H9 (cell line): ENCODE results near the gene RAC2. TPM values are rescaled to one million over a fixed set of nuclear protein-coding genes. Genes with fewer than 3 reads are reported as not detected.

Experiments
- DNase-seq: peaks from one replicate; pipeline ENCODE4 v3.0.0-alpha.2; 2017
- H2AFZ ChIP-seq: one replicate; pipeline ENCODE4 v1.6.1; 2013; ENCODE audit warnings: mild to moderate bottlenecking, low read length, control low read depth, moderate library complexity
- H2AK5ac ChIP-seq: 2 replicates; pipeline ENCODE4 v1.6.1; 2013; ENCODE audit warnings: low read length, control low read depth, mixed read lengths; ENCODE audit not compliant: insufficient read length
- H2BK120ac ChIP-seq: one replicate; pipeline ENCODE4 v1.6.1; 2013; ENCODE audit warnings: low read depth, mild to moderate bottlenecking, low read length, control low read depth, inconsistent platforms; ENCODE audit not compliant: poor library complexity, severe bottlenecking
- H2BK12ac ChIP-seq: 2 replicates; pipeline ENCODE4 v1.6.1; 2013; ENCODE audit warnings: low read length, control low read depth, mixed read lengths, low read depth; ENCODE audit not compliant: insufficient read length
- H2BK15ac ChIP-seq: 2 replicates; pipeline ENCODE4 v1.6.1; 2013; ENCODE audit warnings: low read depth, low read length, control low read depth
- H2BK20ac ChIP-seq: one replicate; pipeline ENCODE4 v1.6.1; 2013; ENCODE audit warnings: low read depth, mild to moderate bottlenecking, low read length, control low read depth, inconsistent platforms; ENCODE audit not compliant: poor library complexity, severe bottlenecking
- H2BK5ac ChIP-seq: 2 replicates; pipeline ENCODE4 v1.6.1; 2013; ENCODE audit warnings: low read length, control low read depth, mixed read lengths; ENCODE audit not compliant: insufficient read length
- H3K14ac ChIP-seq: 2 replicates; pipeline ENCODE4 v1.6.1; 2013; ENCODE audit warnings: low read length, control low read depth; ENCODE audit not compliant: insufficient read depth
- H3K18ac ChIP-seq: 2 replicates; pipeline ENCODE4 v1.6.1; 2013; ENCODE audit warnings: low read depth, mild to moderate bottlenecking, mixed read lengths, low read length, control low read depth; ENCODE audit not compliant: insufficient read length
- H3K23ac ChIP-seq: 2 replicates; pipeline ENCODE4 v1.6.1; 2013; ENCODE audit warnings: low read length, control low read depth, mixed read lengths, low read depth; ENCODE audit not compliant: insufficient read length
- H3K23me2 ChIP-seq: 2 replicates; pipeline ENCODE4 v1.6.1; 2013; ENCODE audit warnings: low read depth, mild to moderate bottlenecking, mixed read lengths, low read length, control low read depth; ENCODE audit not compliant: insufficient read length, poor library complexity, severe bottlenecking
- H3K27ac ChIP-seq: 2 replicates; pipeline ENCODE4 v1.5.1; 2013; ENCODE audit warnings: low read length, control low read depth, mixed read lengths, low read depth; ENCODE audit not compliant: insufficient read length
- H3K27me3 ChIP-seq: 2 replicates; pipeline ENCODE4 v1.6.1; 2013; ENCODE audit warnings: low read length, control low read depth, inconsistent platforms; ENCODE audit not compliant: insufficient read depth
- H3K4ac ChIP-seq: 2 replicates; pipeline ENCODE4 v1.6.1; 2013; ENCODE audit warnings: low read depth, mild to moderate bottlenecking, control low read depth, inconsistent platforms, low read length, moderate library complexity
- H3K4me1 ChIP-seq: 2 replicates; pipeline ENCODE4 v1.6.1; 2013; ENCODE audit warnings: low read length, control low read depth, inconsistent platforms; ENCODE audit not compliant: insufficient read depth
- H3K4me2 ChIP-seq: 2 replicates; pipeline ENCODE4 v1.6.1; 2013; ENCODE audit warnings: low read length, control low read depth, mixed read lengths; ENCODE audit not compliant: insufficient read length, insufficient read depth
- H3K56ac ChIP-seq: 2 replicates; pipeline ENCODE4 v1.6.1; 2013; ENCODE audit warnings: low read depth, mild to moderate bottlenecking, mixed read lengths, low read length, control low read depth; ENCODE audit not compliant: insufficient read length
- H3K79me1 ChIP-seq: 2 replicates; pipeline ENCODE4 v1.6.1; 2013; ENCODE audit warnings: low read depth, mild to moderate bottlenecking, moderate library complexity, low read length, control low read depth, inconsistent platforms; ENCODE audit not compliant: insufficient read depth, poor library complexity, severe bottlenecking
- H3K79me2 ChIP-seq: 2 replicates; pipeline ENCODE4 v1.6.1; 2013; ENCODE audit warnings: low read length, control low read depth, inconsistent platforms; ENCODE audit not compliant: insufficient read depth
- H3K9ac ChIP-seq: 2 replicates; pipeline ENCODE4 v1.6.1; 2013; ENCODE audit warnings: low read length, control low read depth, mixed read lengths; ENCODE audit not compliant: insufficient read length; ENCODE audit errors: extremely low read depth
- H3K9me3 ChIP-seq: one replicate; pipeline ENCODE4 v1.6.1; 2013; ENCODE audit warnings: low read depth, low read length, inconsistent platforms; ENCODE audit not compliant: control insufficient read depth
- H3T11ph ChIP-seq: one replicate; pipeline ENCODE4 v1.6.1; 2013; ENCODE audit warnings: mild to moderate bottlenecking, low read length, control low read depth, inconsistent platforms
- H4K20me1 ChIP-seq: one replicate; pipeline ENCODE4 v1.6.1; 2013; ENCODE audit not compliant: control insufficient read depth, insufficient read length, insufficient read depth
- H4K5ac ChIP-seq: 2 replicates; pipeline ENCODE4 v1.6.1; 2013; ENCODE audit warnings: low read depth, mild to moderate bottlenecking, mixed read lengths, low read length, control low read depth; ENCODE audit not compliant: insufficient read length
- H4K8ac ChIP-seq: replicated peaks from 2 replicates; pipeline ENCODE4 v1.6.1; 2013; ENCODE audit warnings: low read length, control low read depth, mixed read lengths, low read depth; ENCODE audit not compliant: insufficient read length
- H4K91ac ChIP-seq: 2 replicates; pipeline ENCODE4 v1.6.1; 2013; ENCODE audit warnings: low read depth, mild to moderate bottlenecking, moderate library complexity, mixed read lengths, low read length, control low read depth; ENCODE audit not compliant: insufficient read length
- H3K27ac Mint-ChIP-seq, 3 experiments: 2 replicates in 2 of 3; 3 replicates in 1 of 3; pipeline ENCODE4 v1.8.0; 2020 to 2021; ENCODE audit warnings: mixed read lengths in 3 of 3, mild to moderate bottlenecking in 1 of 3, moderate library complexity in 1 of 3
- H3K27me3 Mint-ChIP-seq: 2 replicates; pipeline ENCODE4 v1.8.0; 2021; ENCODE audit warnings: low read depth, mild to moderate bottlenecking, moderate library complexity, mixed read lengths
- H3K36me3 Mint-ChIP-seq, 3 experiments: 2 replicates in 2 of 3; 3 replicates in 1 of 3; pipeline ENCODE4 v1.8.0; 2020 to 2021; ENCODE audit warnings: low read depth in 3 of 3, mixed read lengths in 3 of 3; ENCODE audit not compliant: insufficient read depth in 1 of 3
- H3K4me1 Mint-ChIP-seq, 2 experiments: 2 replicates each; pipeline ENCODE4 v1.8.0; 2020; ENCODE audit warnings: mixed read lengths in 2 of 2
- H3K4me3 Mint-ChIP-seq, 2 experiments: 2 replicates in 1 of 2; 3 replicates in 1 of 2; pipeline ENCODE4 v1.8.0; 2020 to 2021; ENCODE audit warnings: mild to moderate bottlenecking in 2 of 2, mixed read lengths in 2 of 2, moderate library complexity in 1 of 2
- H3K9me3 Mint-ChIP-seq, 2 experiments: 2 replicates in 1 of 2; 3 replicates in 1 of 2; pipeline ENCODE4 v1.8.0; 2020; ENCODE audit warnings: mild to moderate bottlenecking in 2 of 2, mixed read lengths in 2 of 2, moderate library complexity in 1 of 2
- CTCF ChIP-seq: fragments of 200-600 bp; sonication (generic); conservative IDR thresholded peaks from 3 replicates; pipeline ENCODE4 v1.8.0; 2021; ENCODE audit warnings: antibody characterized with exemption, mild to moderate bottlenecking
- WGBS: extraction: QIAGEN DNeasy Blood & Tissue Kit; methylation state at CpG from one replicate; pipeline ENCODE4 v1.1.7; 2013; ENCODE audit warnings: missing lambda C conversion rate, low lambda C conversion rate, mixed read lengths; ENCODE audit not compliant: insufficient read length; ENCODE audit errors: extremely low coverage; 5-methylcytosine and 5-hydroxymethylcytosine counted together
- total RNA-seq: library from RNA; stranded (reverse); gene quantifications from 2 replicates; pipeline ENCODE4 v1.2.1, GENCODE V29; 2021

The RAC2 gene
- total RNA-seq, 1 experiment from 2014 or later, result 2.8 TPM

GRCh38 chr22:37274380-37274862 is 30.4 kb upstream of the RAC2 start:
- Histone ChIP-seq H2BK20ac (no peak overlapping the region), H3K4me2 (no peak overlapping the region), H4K20me1 (no peaks in the 10 kb centered on the region), H3K23ac (no peak overlapping the region), H3K27me3 (no peaks in the 10 kb centered on the region), H3T11ph (no peak overlapping the region), H3K4me1 (no peaks in the 10 kb centered on the region), H3K23me2 (no peaks in the 10 kb centered on the region), H3K56ac (no peak overlapping the region), H3K9me3 (no peaks in the 10 kb centered on the region), H3K79me1 (no peaks in the 10 kb centered on the region), H2BK120ac (no peak overlapping the region), H3K27ac (no peak overlapping the region), H3K79me2 (no peaks in the 10 kb centered on the region), H3K18ac (no peak overlapping the region), H3K4ac (no peak overlapping the region), H3K14ac (no peak overlapping the region), H2BK12ac (no peak overlapping the region), H4K91ac (no peak overlapping the region), H2AFZ (no peak overlapping the region), H3K9ac (no peak overlapping the region), H2BK15ac (no peak overlapping the region), H4K5ac (no peak overlapping the region), H2AK5ac (no peak overlapping the region), H2BK5ac (no peak overlapping the region), H4K8ac (no peak overlapping the region)
- DNase-seq, result no peak
- H3K4me1 Mint-ChIP-seq, result peaks cover 2% of the 10 kb centered on the region in 2 experiments
- H3K36me3 Mint-ChIP-seq, result no peaks in the 10 kb centered on the region
- no peak overlapping the region; a peak in 1 of 7 replicates for H3K27ac Mint-ChIP-seq
- no CpG with 5 or more reads among the region's 12 CpGs for WGBS
- no peak for TF ChIP-seq CTCF
- H3K4me3 Mint-ChIP-seq, result no peak overlapping the region
- H3K9me3 Mint-ChIP-seq, result no peaks in the 10 kb centered on the region; a peak in 1 of 5 replicates
- H3K27me3 Mint-ChIP-seq, result peaks cover 45% of the 10 kb centered on the region
